ENCODE measurements around the gene LASP1. TPM values are rescaled to one million over a fixed set of nuclear protein-coding genes. Genes with fewer than 3 reads are reported as not detected.
A peak's percentile ranks its signal among the peaks of the same experiment; 100 is the strongest.

The LASP1 gene
- total and polyA plus RNA-seq, 8 donors = 33.7 to 183 (median 101) TPM

DNA sequence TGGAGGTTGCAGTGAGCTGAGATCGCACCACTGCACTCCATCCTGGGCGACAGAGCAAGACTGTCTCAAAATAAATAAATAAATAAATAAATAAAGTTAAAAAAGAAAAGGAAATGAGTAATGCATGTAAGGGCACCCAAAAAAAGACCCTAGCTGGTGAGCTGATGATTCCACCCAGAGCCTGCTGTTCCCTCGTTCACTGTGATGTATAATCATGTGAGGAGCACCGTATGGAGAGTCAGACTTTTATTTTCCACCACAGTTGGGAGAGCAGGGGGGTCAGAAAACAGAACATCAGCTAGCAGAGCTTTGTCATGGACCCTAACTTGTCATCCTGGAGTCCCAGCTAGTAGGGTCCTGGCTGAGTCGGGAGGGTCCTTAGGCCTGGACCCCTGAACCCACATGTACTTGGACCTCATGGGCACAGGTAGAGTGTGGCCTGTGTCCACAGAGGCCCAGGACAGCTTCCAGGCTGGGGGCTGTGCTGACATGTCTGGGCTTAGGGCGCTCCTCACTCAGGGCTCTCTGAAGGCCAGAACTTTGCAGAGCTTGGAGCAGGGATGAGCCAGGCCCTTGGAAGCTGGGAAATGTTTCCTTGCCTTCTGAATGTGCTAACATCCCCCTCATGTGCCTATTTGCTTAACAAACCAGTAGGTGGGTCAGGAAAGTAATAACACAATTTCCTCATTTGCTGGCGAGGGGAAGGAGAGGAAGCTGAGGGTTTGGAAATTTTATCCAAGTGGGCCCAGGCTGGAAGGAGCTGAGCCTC lies 36.8 kb downstream of the LASP1 start:
- intact Hi-C loops (cut with DNase I; ENCODE audit: low total_unique reads) = no loop called here
- no peaks in the 10 kb centered on the region for H3K9me3 ChIP-seq
- peaks cover 40 to 81% (median 58%) of the 10 kb centered on the region in 4 donors for H3K4me1 ChIP-seq
- no peak overlapping the region for H3K4me3 ChIP-seq
- WGBS, 5 donors = 68 to 81% (median 77%) methylated on average over 7 of the region's 7 CpGs
- no peak for DNase-seq
- peak overlapping the region in 4 of 5 donors; percentile 29 to 68 (median 57) for H3K27ac ChIP-seq
- peaks cover 8 to 91% (median 69%) of the 10 kb centered on the region in 4 donors for H3K36me3 ChIP-seq
- TF ChIP-seq, protein P1, sequence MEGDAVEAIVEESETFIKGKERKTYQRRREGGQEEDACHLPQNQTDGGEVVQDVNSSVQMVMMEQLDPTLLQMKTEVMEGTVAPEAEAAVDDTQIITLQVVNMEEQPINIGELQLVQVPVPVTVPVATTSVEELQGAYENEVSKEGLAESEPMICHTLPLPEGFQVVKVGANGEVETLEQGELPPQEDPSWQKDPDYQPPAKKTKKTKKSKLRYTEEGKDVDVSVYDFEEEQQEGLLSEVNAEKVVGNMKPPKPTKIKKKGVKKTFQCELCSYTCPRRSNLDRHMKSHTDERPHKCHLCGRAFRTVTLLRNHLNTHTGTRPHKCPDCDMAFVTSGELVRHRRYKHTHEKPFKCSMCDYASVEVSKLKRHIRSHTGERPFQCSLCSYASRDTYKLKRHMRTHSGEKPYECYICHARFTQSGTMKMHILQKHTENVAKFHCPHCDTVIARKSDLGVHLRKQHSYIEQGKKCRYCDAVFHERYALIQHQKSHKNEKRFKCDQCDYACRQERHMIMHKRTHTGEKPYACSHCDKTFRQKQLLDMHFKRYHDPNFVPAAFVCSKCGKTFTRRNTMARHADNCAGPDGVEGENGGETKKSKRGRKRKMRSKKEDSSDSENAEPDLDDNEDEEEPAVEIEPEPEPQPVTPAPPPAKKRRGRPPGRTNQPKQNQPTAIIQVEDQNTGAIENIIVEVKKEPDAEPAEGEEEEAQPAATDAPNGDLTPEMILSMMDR (IDR thresholded peaks at IDR 0.05) = no peak
- no peak for TF ChIP-seq EP300 (IDR thresholded peaks at IDR 0.05)
- TF ChIP-seq POLR2AphosphoS5 (IDR thresholded peaks at IDR 0.05) = no peak
- H3K27me3 ChIP-seq = no peaks in the 10 kb centered on the region

DNA sequence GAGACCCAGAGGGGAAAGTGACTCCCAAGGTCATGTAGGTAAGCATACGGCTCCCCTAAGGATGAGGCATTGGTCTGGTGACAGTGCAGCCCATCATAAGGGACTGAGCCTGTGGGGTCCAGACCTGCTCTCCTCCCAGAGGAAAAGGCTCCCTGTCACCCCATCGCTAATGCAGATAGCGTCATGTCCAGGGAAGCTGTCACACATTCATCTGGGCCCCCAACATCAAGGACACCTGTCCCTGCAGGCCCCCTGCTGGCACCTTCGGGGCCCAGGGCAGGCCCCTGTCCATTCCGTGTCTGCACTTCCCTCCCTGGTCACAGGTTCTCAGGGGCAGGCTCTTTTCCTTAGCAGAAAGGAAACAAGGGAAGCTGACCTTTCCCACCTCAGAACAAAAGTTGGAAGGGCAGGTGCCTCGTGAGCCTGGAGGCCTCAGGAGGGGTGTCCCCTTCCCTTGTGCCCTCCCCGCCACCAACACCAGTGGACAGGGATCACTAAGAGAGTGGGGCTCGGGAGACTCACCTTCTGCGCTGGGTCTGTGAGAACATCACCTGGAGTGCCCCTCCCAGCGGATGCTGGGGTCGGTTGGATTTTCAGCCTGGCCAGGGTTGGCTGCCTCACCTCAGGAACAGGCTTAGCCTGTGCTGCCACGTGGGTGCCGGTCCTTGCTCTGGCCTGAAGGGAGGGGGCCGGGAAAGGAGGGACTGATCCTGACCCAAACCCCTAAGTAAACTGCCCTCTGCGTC lies 38.2 kb downstream of the LASP1 start:
- intact Hi-C loops (cut with DNase I; ENCODE audit: low total_unique reads) = no loop called here
- peaks cover 20 to 92% (median 67%) of the 10 kb centered on the region in 4 donors for H3K36me3 ChIP-seq
- TF ChIP-seq POLR2A (IDR thresholded peaks at IDR 0.05) (no peak), EP300 (IDR thresholded peaks at IDR 0.05) (no peak), POLR2AphosphoS5 (IDR thresholded peaks at IDR 0.05) (no peak)
- TF ChIP-seq, protein P1 (IDR thresholded peaks at IDR 0.05) = no peak
- H3K27ac ChIP-seq = peak overlapping the region; percentile 13 to 78 (median 61)
- DNase-seq = no peak
- 30 to 60% (median 49%) methylated on average over 13 to 15 of the region's 15 CpGs for WGBS, 5 donors
- peak overlapping the region in 1 of 4 donors; percentile 3 for H3K4me3 ChIP-seq
- H3K9me3 ChIP-seq = no peaks in the 10 kb centered on the region
- H3K27me3 ChIP-seq = no peaks in the 10 kb centered on the region
- peaks cover 45 to 81% (median 65%) of the 10 kb centered on the region in 4 donors for H3K4me1 ChIP-seq

DNA sequence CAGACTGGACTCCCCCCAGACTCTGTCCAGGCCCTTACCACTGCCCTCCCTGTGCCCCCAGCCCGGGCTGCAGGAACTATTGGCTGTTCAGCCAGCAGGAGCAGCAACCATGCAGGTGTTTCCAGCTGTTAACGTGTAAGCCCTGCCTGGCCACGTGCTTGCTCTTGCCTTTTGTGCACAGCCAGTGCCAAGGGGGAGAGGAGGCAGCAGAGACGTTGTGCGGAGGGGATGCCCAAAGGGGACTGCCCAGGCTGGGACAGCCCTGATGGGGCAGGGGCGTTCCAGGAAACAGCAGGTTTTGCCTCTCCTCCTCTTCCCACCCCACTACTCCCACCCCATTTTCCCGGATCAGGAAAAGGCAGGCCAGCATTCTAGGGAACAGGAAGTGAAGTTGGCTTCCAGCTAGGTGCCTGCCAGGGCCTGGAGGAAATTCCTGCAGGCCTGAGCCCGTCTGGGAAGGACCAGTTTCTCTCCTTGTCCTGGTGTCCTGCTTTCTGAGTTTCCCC lies 38.9 kb downstream of the LASP1 start:
- Histone ChIP-seq H3K4me1 (peaks cover 46 to 81% (median 64%) of the 10 kb centered on the region in 4 donors), H3K4me3 (peak overlapping the region in 1 of 4 donors; percentile 3), H3K9me3 (no peaks in the 10 kb centered on the region), H3K27me3 (no peaks in the 10 kb centered on the region), H3K36me3 (peaks cover 20 to 92% (median 65%) of the 10 kb centered on the region in 4 donors), H3K27ac (peak overlapping the region; percentile 24 to 78 (median 61))
- peak in 1 of 2 donors; percentile 47 for DNase-seq
- intact Hi-C loops (cut with DNase I; ENCODE audit: low total_unique reads) = no loop called here
- 20 to 37% (median 31%) methylated on average over 5 to 8 of the region's 8 CpGs for WGBS, 5 donors
- TF ChIP-seq POLR2AphosphoS5 (IDR thresholded peaks at IDR 0.05) (no peak), POLR2A (IDR thresholded peaks at IDR 0.05) (no peak), EP300 (IDR thresholded peaks at IDR 0.05) (no peak)
- TF ChIP-seq, protein P1 (IDR thresholded peaks at IDR 0.05) = no peak

DNA sequence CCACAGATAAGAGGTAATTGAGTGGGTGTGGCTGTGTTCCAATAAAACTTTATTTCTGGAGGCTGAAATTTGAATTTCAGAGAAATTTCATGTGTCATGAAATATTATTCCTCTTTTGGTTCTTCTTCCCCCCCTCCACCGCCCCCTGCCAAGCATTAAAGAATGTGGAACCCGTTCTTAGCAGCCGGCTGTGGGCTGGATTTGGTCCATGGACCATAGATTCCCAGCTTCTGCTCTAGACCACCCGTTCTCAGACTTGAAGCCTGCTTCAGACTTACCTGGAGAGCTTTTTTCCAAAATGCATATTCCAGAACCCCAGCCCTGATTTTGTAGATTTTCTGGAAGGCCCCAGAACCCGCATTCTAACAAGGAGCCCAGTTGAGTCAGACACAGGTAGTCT lies 40.5 kb downstream of the LASP1 start:
- Histone ChIP-seq H3K4me3 (no peak overlapping the region), H3K36me3 (peaks cover 28 to 92% (median 68%) of the 10 kb centered on the region in 4 donors), H3K4me1 (peaks cover 46 to 93% (median 73%) of the 10 kb centered on the region in 4 donors), H3K27ac (no peak overlapping the region), H3K9me3 (no peaks in the 10 kb centered on the region), H3K27me3 (no peaks in the 10 kb centered on the region)
- WGBS, 5 donors = 71 to 97% (median 85%) methylated on average over 5 of the region's 5 CpGs
- intact Hi-C loops (cut with DNase I; ENCODE audit: low total_unique reads) = no loop called here
- no peak for DNase-seq
- TF ChIP-seq EP300 (IDR thresholded peaks at IDR 0.05) = no peak
